Right lobe of liver (tissue), 6 donors: Measurements from ENCODE around the gene NDUFB5. TPM values are rescaled to one million over a fixed set of nuclear protein-coding genes. Genes with fewer than 3 reads are reported as not detected.

ENCODE experiments used
- ATAC-seq, 4 donors: fragments of 200-7000 bp; cut with Tn5 transposase; one replicate each; pipeline ENCODE4 v1.9.1; 2020; ENCODE audit warnings: mild to moderate bottlenecking in 4 of 4, moderate library complexity in 4 of 4
- DNase-seq, 3 donors: peaks; one replicate each; pipeline ENCODE4 v3.0.0-alpha.2; 2020
- H3K27ac ChIP-seq, 3 donors: fragments of 200-600 bp; one replicate each; pipeline ENCODE4 v1.8.0; 2022
- H3K27me3 ChIP-seq, 2 donors: fragments of 200-600 bp; one replicate each; pipeline ENCODE4 v1.8.0; 2022
- H3K36me3 ChIP-seq, 4 donors: fragments of 200-600 bp; sonication (generic) in 1 of 4; one replicate each; pipeline versions ENCODE4 v1.5.1 to v1.8.0; 2017 to 2022; ENCODE audit warnings: control low read depth in 1 of 4
- H3K4me1 ChIP-seq, 4 donors: fragments of 200-600 bp; sonication (generic) in 1 of 4; one replicate each; pipeline versions ENCODE4 v1.5.1 to v1.8.0; 2017 to 2022; ENCODE audit warnings: control low read depth in 1 of 4
- H3K4me3 ChIP-seq, 3 donors: fragments of 200-600 bp; one replicate each; pipeline ENCODE4 v1.8.0; 2022
- H3K9me3 ChIP-seq, 4 donors: fragments of 200-600 bp; sonication (generic) in 1 of 4; one replicate each; pipeline versions ENCODE4 v1.5.1 to v1.8.0; 2017 to 2022; ENCODE audit warnings: control low read depth in 1 of 4
- POLR2A ChIP-seq: fragments of 450-650 bp; IDR thresholded peaks from one replicate; pipeline ENCODE4 v1.6.1; 2017; ENCODE audit warnings: antibody characterized with exemption, mild to moderate bottlenecking
- WGBS: methylation state at CpG from one replicate; pipeline ENCODE4 v1.1.6; 2018; ENCODE audit warnings: low coverage, low lambda C conversion rate; ENCODE audit not compliant: insufficient coverage; ENCODE audit errors: missing lambda C conversion rate; 5-methylcytosine and 5-hydroxymethylcytosine counted together
- intact Hi-C, 2 donors: fragments of 100-400 bp; cut with DNase I; formaldehyde crosslinking; loops; one replicate each; pipeline versions ENCODE4 v1.11.2 to v1.14.1; 2022
- total RNA-seq, 6 experiments: library from RNA; depleted of rRNA in 2 of 6; stranded (reverse); fragments of >200 nt in 2 of 6; fragmentation: NEBNext Ultra II Directional in 3 of 6; extraction: Animal tissue kit (Norgen Biotek cat#: 25700) in 3 of 6; gene quantifications; one replicate each; pipeline versions ENCODE4 v1.1.0 to v1.2.4, GENCODE V29; 2016 to 2023
- TF ChIP-seq, protein P1 (sequence below), 4 donors: fragments of 200-600 bp in 3 of 4; fragments of 450-650 bp in 1 of 4; IDR thresholded peaks; one replicate each; pipeline versions ENCODE4 v1.5.1 to v1.8.0; 2016 to 2022; ENCODE audit warnings: antibody characterized with exemption in 4 of 4, mild to moderate bottlenecking in 2 of 4
- donor health status: DM: no; HTN: yes; CAD: no.
- donor health status: DM: no; HTN: no; CAD: no.
- donor health status: DM: no; HTN: no; CAD: no.
- donor health status: DM: no; HTN: yes; CAD: no.
- donor health status: DM: no; HTN: yes; CAD: no.

Gene NDUFB5
- total RNA-seq, 6 experiments from 2014 or later = 53.4 to 102 (median 64.6) TPM

DNA sequence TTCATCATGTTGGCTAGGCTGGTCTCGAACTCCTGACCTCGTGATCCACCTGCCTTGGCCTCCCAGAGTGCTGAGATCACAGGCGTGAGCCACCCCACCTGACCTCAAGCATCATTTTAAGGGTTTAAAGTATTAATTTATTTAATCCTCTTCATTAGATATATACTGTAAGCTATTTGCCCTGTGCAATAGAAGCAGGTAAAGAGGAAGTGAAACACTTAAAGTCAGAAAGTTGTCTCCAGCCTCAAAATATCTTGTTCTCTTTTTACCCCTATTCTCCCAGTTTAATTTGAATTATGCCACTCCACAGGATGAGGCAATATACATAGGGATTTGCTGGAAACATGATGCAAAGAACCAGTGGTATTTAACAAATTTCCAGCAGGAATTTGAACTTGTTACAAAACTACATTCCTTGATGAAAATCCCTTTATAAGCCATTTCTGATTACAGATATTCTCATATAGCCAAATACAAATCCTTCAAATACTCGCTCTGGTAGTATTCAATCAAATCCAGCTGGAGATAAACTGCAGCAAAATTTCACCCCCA is 2.0 kb downstream of the NDUFB5 start:
- TF ChIP-seq POLR2A = no peak
- TF ChIP-seq, protein P1, sequence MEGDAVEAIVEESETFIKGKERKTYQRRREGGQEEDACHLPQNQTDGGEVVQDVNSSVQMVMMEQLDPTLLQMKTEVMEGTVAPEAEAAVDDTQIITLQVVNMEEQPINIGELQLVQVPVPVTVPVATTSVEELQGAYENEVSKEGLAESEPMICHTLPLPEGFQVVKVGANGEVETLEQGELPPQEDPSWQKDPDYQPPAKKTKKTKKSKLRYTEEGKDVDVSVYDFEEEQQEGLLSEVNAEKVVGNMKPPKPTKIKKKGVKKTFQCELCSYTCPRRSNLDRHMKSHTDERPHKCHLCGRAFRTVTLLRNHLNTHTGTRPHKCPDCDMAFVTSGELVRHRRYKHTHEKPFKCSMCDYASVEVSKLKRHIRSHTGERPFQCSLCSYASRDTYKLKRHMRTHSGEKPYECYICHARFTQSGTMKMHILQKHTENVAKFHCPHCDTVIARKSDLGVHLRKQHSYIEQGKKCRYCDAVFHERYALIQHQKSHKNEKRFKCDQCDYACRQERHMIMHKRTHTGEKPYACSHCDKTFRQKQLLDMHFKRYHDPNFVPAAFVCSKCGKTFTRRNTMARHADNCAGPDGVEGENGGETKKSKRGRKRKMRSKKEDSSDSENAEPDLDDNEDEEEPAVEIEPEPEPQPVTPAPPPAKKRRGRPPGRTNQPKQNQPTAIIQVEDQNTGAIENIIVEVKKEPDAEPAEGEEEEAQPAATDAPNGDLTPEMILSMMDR (IDR thresholded peaks at IDR 0.05) = no peak
- no peak overlapping the region for H3K27ac ChIP-seq
- H3K4me1 ChIP-seq = peaks cover 0 to 20% (median 7%) of the 10 kb centered on the region in 4 donors
- 76% methylated on average over 3 of the region's 4 CpGs for WGBS
- H3K27me3 ChIP-seq = no peaks in the 10 kb centered on the region
- DNase-seq (no peak), ATAC-seq (no peak)
- H3K36me3 ChIP-seq = peaks cover 0 to 3% (median under 1%) of the 10 kb centered on the region in 4 donors
- H3K9me3 ChIP-seq = no peaks in the 10 kb centered on the region
- intact Hi-C loops = no loop called here
- no peak overlapping the region for H3K4me3 ChIP-seq

DNA sequence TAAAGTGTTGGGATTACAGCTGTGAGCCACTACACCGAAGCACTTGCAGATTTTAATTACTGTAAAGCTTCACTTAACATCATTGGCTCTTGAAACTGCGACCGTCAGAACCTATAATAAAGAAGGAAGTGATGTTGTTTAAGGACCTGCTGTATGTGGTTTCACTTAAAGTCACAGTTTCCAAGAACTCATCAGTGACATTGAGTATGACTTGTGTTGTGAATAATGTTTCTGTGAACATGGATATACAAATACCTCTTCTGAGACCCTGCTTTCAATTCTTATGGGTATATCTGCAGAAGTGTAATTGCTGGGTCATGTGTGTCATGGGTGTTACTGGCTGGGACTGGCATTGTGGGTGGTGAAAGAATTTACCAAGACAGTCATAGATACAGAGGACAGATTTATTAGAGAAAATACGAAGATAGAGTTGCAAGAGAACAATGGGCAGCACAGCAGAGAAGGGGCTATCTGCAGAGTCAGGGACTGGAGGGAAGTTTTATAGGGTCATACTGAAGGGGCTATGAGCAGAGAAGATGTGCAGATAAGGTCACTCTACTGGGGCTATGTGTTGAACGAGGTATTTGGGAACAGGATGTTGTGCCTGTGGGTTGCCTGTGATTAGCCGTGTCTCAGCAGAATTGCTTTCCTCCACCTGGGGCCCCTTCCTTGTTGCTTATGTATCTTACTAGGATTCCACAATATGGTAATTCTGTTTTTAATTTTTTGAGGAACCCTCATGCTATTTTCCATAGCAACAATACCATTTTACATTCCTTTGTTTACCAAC is 4.5 kb downstream of the NDUFB5 start:
- Histone ChIP-seq H3K27me3 (no peaks in the 10 kb centered on the region), H3K9me3 (no peaks in the 10 kb centered on the region), H3K27ac (no peak overlapping the region), H3K4me1 (peaks cover 0 to 12% (median 3%) of the 10 kb centered on the region in 4 donors), H3K4me3 (no peak overlapping the region), H3K36me3 (no peaks in the 10 kb centered on the region)
- no peak for ATAC-seq
- 55% methylated on average over 6 of the region's 6 CpGs for WGBS
- intact Hi-C loops = no loop called here
- DNase-seq = no peak
- no peak for TF ChIP-seq POLR2A
- TF ChIP-seq, protein P1 (IDR thresholded peaks at IDR 0.05) = no peak

DNA sequence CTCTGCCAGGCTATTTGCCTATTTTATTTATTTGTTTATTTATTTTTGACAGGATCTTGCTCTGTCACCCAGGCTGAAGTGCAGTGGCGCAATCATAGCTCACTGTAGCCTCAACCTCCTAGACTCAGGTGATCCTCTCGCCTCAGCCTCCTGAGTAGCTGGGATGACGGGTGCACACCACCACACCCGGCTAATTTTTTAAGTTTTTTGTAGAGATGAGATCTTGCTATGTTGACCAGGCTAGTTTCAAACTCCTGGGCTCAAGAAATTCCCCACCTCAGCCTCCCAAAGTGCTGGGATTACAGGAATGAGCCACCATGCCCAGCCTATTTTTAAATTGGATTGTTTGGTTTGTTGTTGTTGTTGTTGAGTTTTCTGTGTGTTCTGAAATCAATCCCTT is 5.5 kb downstream of the NDUFB5 start:
- no peak for TF ChIP-seq POLR2A
- TF ChIP-seq, protein P1 (IDR thresholded peaks at IDR 0.05) = no peak
- ATAC-seq (no peak), DNase-seq (no peak)
- H3K36me3 ChIP-seq = no peaks in the 10 kb centered on the region
- no peak overlapping the region for H3K4me3 ChIP-seq
- no peaks in the 10 kb centered on the region for H3K9me3 ChIP-seq
- 100% methylated on average over 4 of the region's 4 CpGs for WGBS
- H3K27me3 ChIP-seq = no peaks in the 10 kb centered on the region
- H3K4me1 ChIP-seq = peaks cover 0 to 12% (median 3%) of the 10 kb centered on the region in 4 donors
- H3K27ac ChIP-seq = no peak overlapping the region
- intact Hi-C loops = no loop called here

- WGBS = 83% methylated on average over 2 of the region's 2 CpGs
- TF ChIP-seq, protein P1 (IDR thresholded peaks at IDR 0.05) = no peak
- ATAC-seq (no peak), DNase-seq (no peak)
- Histone ChIP-seq H3K27ac (no peak overlapping the region), H3K4me3 (no peak overlapping the region), H3K9me3 (no peaks in the 10 kb centered on the region), H3K27me3 (no peaks in the 10 kb centered on the region), H3K36me3 (peaks cover 0 to 33% (median 9%) of the 10 kb centered on the region in 4 donors), H3K4me1 (no peaks in the 10 kb centered on the region)
- intact Hi-C loops = no loop called here
These were observed 9.2 kb downstream of the NDUFB5 start for GRCh38 chr3:179613807-179614206.
